Measurements from ENCODE around the gene LINGO3.

LINGO3 gene

DNA sequence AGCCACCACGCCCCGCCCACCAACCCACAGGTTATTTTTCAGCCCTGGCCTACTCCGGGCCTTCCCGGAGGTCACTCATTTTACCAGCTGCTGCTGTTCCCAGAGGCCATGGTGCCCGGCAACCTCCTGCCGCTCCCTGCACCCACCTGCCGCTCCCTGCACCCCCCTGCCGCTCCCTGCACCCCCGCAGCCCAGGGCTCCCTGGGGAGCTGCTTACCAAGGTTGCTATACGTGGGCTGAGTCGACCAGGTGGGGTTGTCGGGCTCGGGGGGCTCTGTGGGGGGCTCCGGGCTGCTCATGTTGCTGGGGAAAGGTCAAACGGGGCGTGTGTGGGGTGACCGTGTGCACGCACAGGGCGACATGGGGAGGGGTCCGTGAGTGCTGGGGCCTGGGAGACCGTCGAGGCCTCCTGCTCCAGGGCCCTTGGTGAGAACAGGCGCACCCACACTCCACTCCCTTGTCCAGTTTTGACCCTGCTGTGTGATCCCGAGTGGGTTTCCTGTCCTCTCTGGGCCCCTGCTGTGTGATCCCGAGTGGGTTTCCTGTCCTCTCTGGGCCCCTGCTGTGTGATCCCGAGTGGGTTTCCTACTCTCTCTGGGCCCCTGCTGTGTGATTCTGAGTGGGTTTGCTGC lies 27.2 kb downstream of the LINGO3 start:
- DNase-seq = no peak

- no peak for DNase-seq
Observed at GRCh38 chr19:2278459-2279158, 29.3 kb downstream of the LINGO3 start.

DNA sequence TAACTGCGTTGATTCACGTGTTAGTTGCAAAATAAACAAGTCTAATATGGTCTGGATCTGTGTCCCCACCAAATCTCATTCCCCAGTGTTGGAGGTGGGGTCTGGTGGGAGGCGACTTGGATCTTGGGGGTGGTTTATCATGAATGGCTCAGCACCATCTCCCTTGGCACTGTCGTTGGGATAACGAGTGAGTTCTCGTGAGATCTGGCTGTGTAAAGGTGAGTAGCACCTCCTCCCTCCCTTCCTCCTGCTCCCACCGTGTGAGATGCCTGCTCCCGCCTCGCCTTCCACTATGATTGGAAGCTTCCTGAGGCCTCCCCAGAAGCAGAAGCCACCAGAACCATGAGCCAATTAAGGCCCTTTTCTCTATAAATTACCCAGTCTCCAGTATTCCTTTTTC lies 30.8 kb downstream of the LINGO3 start:
- no peak for DNase-seq

DNA sequence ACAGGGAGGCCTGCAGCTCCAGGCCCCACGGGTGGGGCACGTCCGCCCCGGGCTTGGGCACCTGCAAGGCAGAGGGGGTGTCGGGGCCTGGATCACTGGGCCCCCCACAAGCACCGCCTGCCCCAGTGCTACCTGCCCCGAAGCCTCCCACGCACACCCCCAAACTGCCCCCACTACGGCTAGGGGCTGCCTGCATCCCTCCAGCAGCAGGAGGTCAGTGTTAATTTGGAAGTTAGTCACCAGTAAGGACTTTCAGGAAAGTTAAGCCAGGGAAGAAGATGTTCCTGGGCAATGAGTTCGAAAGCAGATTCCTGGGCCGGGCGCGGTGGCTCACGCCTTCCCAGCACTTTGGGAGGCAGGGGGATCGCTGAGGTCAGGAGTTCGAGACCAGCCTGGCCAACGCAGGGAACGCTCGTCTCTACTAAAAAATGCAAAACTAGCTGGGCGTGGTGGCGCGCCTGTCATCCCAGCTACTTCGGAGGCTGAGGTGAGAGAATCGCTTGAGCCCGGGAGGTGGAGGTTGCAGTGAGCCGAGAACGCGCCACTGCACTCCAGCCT lies 31.4 kb downstream of the LINGO3 start:
- DNase-seq = no peak

DNA sequence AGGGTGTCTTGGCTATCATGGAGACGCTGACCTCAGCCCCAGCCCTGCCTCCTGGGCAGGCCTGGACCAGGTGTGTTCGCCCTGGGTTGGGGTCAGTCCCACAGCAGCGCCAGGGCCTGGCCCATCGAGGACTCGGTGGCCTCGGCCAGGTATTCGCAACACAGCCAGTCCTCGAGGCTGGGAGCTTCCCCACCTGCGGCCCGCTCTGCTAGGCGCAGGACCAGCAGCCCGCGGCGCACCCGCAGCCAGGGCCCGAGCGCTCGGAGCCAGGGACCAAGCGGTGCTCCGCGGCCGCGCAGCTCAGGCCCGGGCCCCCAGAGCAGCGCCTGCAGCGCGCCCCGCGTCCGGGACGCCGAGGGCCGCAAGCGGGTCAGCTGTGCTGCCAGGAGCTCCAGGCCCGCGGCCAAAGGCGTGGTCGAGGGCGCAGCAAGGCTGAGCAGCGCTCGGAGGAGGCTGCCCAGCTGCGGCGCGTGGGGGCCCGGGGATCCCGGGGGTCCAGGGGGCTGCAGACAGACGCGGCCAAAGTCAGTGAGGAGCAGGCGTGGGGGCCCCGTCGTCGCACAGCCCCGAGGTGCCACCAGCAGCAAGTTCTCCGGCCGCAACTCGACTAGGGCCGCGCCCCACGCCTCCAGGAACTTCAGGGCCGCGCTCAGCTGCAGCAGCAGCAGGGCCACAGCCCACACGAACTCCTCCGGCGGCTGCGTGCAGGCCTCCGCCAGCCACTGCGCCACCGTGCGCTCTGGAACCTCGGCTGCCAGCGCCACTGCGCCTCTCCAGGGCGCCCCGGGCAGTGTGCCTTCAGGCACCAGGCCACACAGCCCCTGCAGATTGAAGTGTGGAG lies 32.1 kb downstream of the LINGO3 start:
- DNase-seq = no peak

GRCh38 chr19:2274931-2275535 lies 32.9 kb downstream of the LINGO3 start:
- DNase-seq = no peak

DNA sequence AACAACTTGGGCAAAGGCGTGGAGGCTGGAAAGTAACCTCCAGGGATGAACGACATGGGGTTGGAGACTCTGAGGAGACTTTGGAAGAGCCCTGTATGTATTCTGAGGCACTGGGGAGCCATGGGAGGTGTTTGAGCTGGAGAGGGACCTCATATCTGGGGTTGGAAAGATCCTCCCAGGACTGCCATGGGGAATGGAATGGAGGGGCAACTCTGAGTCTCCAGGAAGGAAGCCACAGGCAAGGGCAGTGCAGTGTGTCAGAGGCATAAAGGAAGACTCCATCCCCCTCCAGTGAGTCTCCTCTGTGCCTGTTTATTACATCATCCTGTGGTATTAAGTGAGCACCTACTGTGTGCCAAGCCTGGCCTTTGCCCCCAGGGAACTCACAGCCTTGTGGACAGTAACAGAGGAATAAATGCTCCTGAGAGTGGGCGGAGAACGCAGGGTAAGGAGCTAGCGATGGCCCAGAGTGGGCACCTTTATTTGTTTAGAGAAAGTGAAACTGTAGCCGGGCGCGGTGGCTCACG lies 33.7 kb downstream of the LINGO3 start:
- no peak for DNase-seq

DNA sequence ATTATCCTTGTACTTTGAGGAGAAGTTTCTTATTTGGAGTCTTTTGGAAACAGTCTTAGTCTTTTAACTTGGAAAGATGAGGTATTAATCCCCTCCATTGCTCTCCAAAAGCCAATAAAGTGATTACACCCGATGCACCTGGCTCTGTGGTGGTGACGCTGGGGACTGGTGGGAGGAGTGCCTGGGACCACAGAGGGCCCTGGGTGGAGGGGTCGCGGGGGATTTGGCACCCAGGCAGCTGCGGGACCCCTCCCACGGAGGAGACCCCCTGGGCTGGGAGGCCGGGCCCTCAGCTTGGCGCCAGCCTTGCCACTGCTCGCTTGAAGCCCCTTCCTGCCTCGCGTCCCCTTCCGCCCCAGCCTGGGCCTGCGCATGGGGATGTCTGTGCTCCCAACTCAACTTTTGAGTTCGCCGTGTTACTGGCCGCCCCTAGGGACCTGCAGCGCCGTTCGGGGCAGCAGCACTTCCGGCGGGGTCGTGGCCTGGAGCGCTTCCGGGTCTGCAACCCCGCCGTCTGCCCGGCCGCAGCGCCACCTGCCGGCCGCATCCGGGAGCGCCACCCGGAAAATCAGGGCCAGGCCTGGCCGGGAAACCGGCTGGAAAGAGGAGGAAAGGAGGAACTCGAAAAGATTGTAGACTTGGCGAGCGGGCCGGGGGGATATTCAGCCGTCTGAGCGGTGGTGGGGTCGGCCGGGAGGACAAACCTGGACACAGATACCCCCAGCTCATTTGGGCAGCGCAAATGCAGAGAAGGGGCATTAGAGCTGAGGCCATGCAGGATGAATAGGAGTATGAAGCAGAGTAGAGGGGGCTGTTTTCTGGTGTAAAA lies 34.4 kb downstream of the LINGO3 start:
- no peak for DNase-seq

- DNase-seq = no peak
Observed at GRCh38 chr19:2271234-2272103, 36.5 kb downstream of the LINGO3 start.

DNA sequence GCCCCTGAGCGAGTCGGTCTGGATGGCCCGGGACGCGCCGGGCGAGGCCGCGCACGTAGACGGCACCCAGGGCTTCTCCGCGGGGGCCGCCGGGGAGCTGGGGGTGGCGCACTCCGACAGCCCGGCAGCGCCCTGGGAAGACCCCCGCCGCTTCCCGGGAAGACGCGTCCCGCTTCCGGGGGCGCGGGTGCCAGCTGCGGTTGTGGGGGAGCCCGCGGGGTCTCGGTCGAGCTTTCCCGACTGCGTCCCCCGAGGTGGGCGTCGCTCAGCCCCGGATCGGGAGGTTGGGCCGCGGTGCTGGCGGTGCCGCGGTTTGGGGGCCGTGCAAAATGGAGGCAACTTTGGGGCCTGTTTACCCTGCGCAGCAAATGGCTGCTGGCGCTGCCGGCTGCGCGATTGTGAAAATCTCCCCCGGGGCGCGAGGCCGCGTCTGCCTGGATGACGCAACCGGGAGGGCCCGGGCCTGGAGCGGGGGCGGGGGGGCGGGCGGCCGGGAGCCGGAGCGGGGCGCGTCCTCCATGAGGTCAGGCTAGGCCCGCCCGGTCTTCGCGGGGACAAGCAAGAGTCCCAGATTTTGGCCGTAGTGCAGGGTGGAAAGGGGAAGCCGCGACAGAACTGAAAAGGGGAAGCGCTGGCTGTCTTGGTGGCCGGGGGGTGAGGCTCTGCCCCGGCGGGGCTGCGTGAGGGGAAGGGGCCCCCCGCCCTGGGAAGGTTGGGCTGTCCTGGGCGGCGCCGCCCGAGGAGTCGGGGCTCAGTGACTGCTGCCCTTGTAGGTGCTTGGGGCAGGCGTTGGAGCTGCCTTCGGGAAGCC lies 37.3 kb downstream of the LINGO3 start:
- no peak for DNase-seq

DNA sequence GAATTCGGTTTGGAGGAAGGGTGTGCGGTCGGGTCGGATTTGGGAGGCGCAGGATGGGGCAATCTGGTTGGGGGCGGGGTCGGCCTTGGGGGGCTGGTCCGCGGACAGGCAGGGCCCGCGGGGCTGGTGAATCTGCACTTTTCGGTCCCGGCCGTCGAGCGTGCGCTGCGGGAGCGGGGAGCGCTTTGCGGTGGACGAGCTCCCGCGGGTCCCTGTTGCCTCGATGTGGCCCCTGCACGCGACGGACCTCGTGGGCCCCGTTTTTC lies 37.9 kb downstream of the LINGO3 start:
- DNase-seq = no peak

GRCh38 chr19:2269244-2270156 lies 38.5 kb downstream of the LINGO3 start:
- DNase-seq = peak; percentile 78 to 94

GRCh38 chr19:2268861-2269243 lies 39.1 kb downstream of the LINGO3 start:
- DNase-seq = no peak

DNA sequence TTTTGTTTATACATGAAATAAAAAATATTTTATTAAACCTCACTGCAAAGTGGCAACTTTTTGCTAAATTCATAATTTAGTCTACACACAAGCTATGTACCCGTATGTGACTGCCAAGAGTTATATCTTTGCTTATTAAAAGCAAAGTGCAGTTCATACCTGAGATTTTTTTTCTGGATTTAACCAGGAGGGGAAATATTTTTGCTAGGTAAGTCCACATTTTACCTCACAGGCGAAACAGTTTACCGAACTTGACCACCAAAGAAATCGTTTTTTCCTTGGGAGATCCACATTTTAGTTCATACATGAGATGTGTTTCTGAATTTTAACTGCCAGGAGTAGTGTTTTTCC lies 39.5 kb downstream of the LINGO3 start:
- DNase-seq = no peak

DNA sequence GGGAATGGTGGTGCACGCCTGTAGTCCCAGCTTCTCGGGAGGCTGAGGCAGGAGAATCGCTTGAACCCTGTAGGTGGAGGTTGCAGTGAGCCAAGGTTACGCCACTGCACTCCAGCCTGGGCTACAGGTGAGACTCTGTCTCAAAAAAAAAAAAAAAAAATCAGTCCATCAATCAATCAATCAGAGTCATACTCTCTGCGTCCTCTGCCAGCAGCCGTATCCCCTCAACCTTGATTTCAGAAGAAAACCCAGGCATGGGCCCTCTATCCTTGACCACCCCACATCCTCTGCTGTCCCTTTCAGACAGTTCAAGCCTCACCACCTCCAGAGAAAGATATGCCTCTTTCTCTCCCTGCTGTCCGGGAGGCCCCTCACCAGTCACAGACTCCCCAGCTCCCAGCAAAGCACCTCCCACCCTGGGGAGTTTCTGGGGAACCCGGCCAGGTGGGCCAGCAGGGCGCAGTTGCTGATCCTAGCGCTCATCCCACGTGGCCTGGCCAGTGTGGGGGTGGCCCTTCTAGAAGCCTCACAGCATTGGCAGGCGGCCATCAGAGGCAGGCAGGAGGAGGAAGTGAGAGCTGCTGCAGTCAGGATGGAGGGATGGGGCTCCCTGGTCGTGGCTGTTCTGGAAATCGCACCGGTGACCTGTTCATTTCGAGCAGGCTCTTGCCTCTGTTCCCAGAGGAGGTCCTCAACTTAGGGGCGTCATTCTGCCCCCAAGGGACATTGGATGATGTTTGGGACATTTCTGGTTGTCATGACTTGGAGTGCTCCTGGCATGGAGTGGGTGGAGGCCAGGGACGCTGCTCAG lies 41.6 kb downstream of the LINGO3 start:
- peak in 1 of 2 experiments; percentile 37 for DNase-seq

- no peak for DNase-seq
Observed at GRCh38 chr19:2261438-2262172, 46.3 kb downstream of the LINGO3 start.

GRCh38 chr19:2260341-2260805 lies 47.6 kb downstream of the LINGO3 start:
- DNase-seq = no peak

DNA sequence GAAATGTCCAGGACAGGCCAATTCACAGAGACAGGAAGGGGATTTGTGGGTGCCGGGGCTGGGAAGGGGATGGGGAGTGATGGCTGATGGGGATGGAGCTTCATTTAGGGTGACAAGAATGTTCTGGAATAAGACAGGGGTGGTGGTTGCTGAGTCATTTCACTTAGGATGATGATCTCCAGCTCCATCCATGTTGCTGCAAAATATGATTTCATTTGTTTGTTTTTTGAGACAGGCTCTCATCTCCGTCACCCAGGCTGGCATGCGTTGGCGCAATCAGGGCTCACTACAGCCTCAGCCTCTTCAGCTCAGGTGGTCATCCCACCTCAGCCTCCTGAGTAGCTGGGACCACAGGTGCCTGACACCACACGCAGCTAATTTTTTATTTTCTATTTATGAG lies 48.6 kb downstream of the LINGO3 start:
- no peak for DNase-seq

Data from cerebellar nuclear complex (tissue), 1 donor.